DND-41 (cell line): ENCODE data around the gene TIGD3.

Experiments
- ATAC-seq: fragments of 200-7000 bp; cut with Tn5 transposase; 3 replicates; pipeline ENCODE4 v1.9.1; 2021; ENCODE audit warnings: low read depth; ENCODE audit not compliant: insufficient read depth
- DNase-seq: peaks from one replicate; pipeline ENCODE4 v3.0.0-alpha.2; 2020
- H2AFZ ChIP-seq: 2 replicates; pipeline ENCODE4 v1.6.0; 2012; ENCODE audit warnings: low read depth, low read length
- H3K27ac ChIP-seq: 2 replicates; pipeline ENCODE4 v1.5.1; 2012; ENCODE audit warnings: low read length, inconsistent platforms
- H3K27me3 ChIP-seq: fragments of 200-600 bp; sonication (generic); 2 replicates; pipeline ENCODE4 v1.6.0; 2012; ENCODE audit warnings: low read length, mild to moderate bottlenecking, inconsistent platforms; ENCODE audit not compliant: insufficient read depth, poor library complexity
- H3K36me3 ChIP-seq: 2 replicates; pipeline ENCODE4 v1.5.1; 2012; ENCODE audit warnings: low read length, inconsistent platforms; ENCODE audit not compliant: insufficient read depth
- H3K4me1 ChIP-seq: 2 replicates; pipeline ENCODE4 v1.5.1; 2012; ENCODE audit warnings: mild to moderate bottlenecking, low read length; ENCODE audit not compliant: insufficient read depth
- H3K4me2 ChIP-seq: 2 replicates; pipeline ENCODE4 v1.6.0; 2012; ENCODE audit warnings: mild to moderate bottlenecking, moderate library complexity, low read length, inconsistent platforms; ENCODE audit not compliant: insufficient read depth
- H3K4me3 ChIP-seq, 2 experiments: fragments of 200-600 bp in 1 of 2; shearing (Covaris generic) in 1 of 2; 2 replicates each; pipeline ENCODE4 v1.5.1; 2012 to 2016; ENCODE audit warnings: inconsistent platforms in 2 of 2, low read length in 2 of 2, mild to moderate bottlenecking in 2 of 2, low read depth in 1 of 2, moderate library complexity in 1 of 2
- H3K79me2 ChIP-seq: 2 replicates; pipeline ENCODE4 v1.6.0; 2012; ENCODE audit warnings: low read length, inconsistent platforms; ENCODE audit not compliant: insufficient read depth
- H3K9ac ChIP-seq: 2 replicates; pipeline ENCODE4 v1.6.0; 2012; ENCODE audit warnings: low read depth, mild to moderate bottlenecking, inconsistent platforms, low read length, moderate library complexity
- H3K9me3 ChIP-seq: 2 replicates; pipeline ENCODE4 v1.5.1; 2012; ENCODE audit warnings: low read length, moderate library complexity, mild to moderate bottlenecking, inconsistent platforms; ENCODE audit not compliant: insufficient read depth, severe bottlenecking
- H4K20me1 ChIP-seq: 2 replicates; pipeline ENCODE4 v1.6.0; 2012; ENCODE audit warnings: low read length; ENCODE audit not compliant: insufficient read depth
- CTCF ChIP-seq: IDR thresholded peaks from 2 replicates; pipeline ENCODE4 v1.5.1; 2012; ENCODE audit warnings: borderline replicate concordance, low read length, moderate library complexity, mild to moderate bottlenecking; ENCODE audit not compliant: poor library complexity, severe bottlenecking; ENCODE audit errors: extremely low read depth
- EZH2 ChIP-seq: IDR thresholded peaks from 3 replicates; pipeline ENCODE4 v1.6.1; 2012; ENCODE audit warnings: borderline replicate concordance, low read depth, mild to moderate bottlenecking, moderate library complexity, low read length, inconsistent platforms; ENCODE audit not compliant: severe bottlenecking

Gene TIGD3

GRCh38 chr11:65311170-65311678 lies 43.3 kb upstream of the TIGD3 start:
- DNase-seq (no peak), ATAC-seq (no peak)
- Histone ChIP-seq H3K27ac (no peak overlapping the region), H3K79me2 (no peaks in the 10 kb centered on the region), H3K4me3 (no peak overlapping the region), H4K20me1 (0 out of 2 replicates have a peak, but pooled peaks cover 9% of the 10 kb centered on the region), H3K9ac (no peak overlapping the region), H3K4me2 (no peak overlapping the region), H2AFZ (no peak overlapping the region), H3K4me1 (peaks cover 21% of the 10 kb centered on the region), H3K36me3 (no peaks in the 10 kb centered on the region), H3K9me3 (no peaks in the 10 kb centered on the region), H3K27me3 (no peaks in the 10 kb centered on the region)
- TF ChIP-seq CTCF (no peak), EZH2 (no peak)

GRCh38 chr11:65314501-65315203 lies 39.9 kb upstream of the TIGD3 start, which contains the start of gene CDC42EP2:
TSS of gene CDC42EP2 (plus strand) at chr11:65314866. CDS start at chr11:65320899, 6,033 bp downstream.
- Histone ChIP-seq H3K4me2 (peak within 1 kb of the TSS; percentile 100), H3K27me3 (no peaks in the 10 kb centered on the region), H4K20me1 (peaks cover 2% of the 10 kb centered on the region; the same call in 1 of the 2 replicates), H3K4me1 (peaks cover 22% of the 10 kb centered on the region), H3K79me2 (no peaks in the 10 kb centered on the region), H3K27ac (0 out of 2 replicates have a peak within 1 kb of the TSS, but pooled peaks have one; percentile 8), H3K9ac (peak within 1 kb of the TSS; percentile 61), H3K4me3 (peak within 1 kb of the TSS; percentile 71 to 97), H3K36me3 (no peaks in the 10 kb centered on the region), H3K9me3 (no peaks in the 10 kb centered on the region), H2AFZ (peak within 1 kb of the TSS; percentile 93)
- ATAC-seq (peak; percentile 88), DNase-seq (peak; percentile 78)
- TF ChIP-seq EZH2 (peak; percentile 61), CTCF (peak; percentile 3)

- Histone ChIP-seq H3K4me2 (peak overlapping the region; percentile 100), H2AFZ (peak overlapping the region; percentile 93), H3K4me1 (peaks cover 22% of the 10 kb centered on the region), H3K27ac (0 out of 2 replicates have a peak overlapping the region, but pooled peaks have one; percentile 8), H3K79me2 (no peaks in the 10 kb centered on the region), H3K9me3 (no peaks in the 10 kb centered on the region), H4K20me1 (peaks cover 2% of the 10 kb centered on the region; the same call in 1 of the 2 replicates), H3K27me3 (no peaks in the 10 kb centered on the region), H3K4me3 (peak overlapping the region; percentile 71 to 97), H3K36me3 (no peaks in the 10 kb centered on the region), H3K9ac (peak overlapping the region; percentile 61)
- ATAC-seq (peak; percentile 78), DNase-seq (peak; percentile 86)
- TF ChIP-seq EZH2 (no peak), CTCF (peak; percentile 96)
These were observed 39.2 kb upstream of the TIGD3 start for GRCh38 chr11:65315204-65315865.
